Testis (tissue), 3 donors: ENCODE results near the gene SARDH. TPM values are rescaled to one million over a fixed set of nuclear protein-coding genes. Genes with fewer than 3 reads are reported as not detected.

Experiments used
- DNase-seq: peaks from one replicate; pipeline ENCODE4 v3.0.0-alpha.2; 2019
- H3K27ac ChIP-seq, 2 donors: fragments of 200-600 bp; sonication (generic); one replicate each; pipeline ENCODE4 v1.5.1; 2019
- H3K27me3 ChIP-seq: fragments of 200-600 bp; sonication (generic); one replicate; pipeline ENCODE4 v1.5.1; 2019
- H3K36me3 ChIP-seq: fragments of 200-600 bp; sonication (generic); one replicate; pipeline ENCODE4 v1.5.1; 2017; ENCODE audit warnings: low read depth; ENCODE audit errors: missing control alignments
- H3K4me1 ChIP-seq: fragments of 200-600 bp; sonication (generic); one replicate; pipeline ENCODE4 v1.5.1; 2019
- H3K4me3 ChIP-seq, 2 donors: fragments of 200-600 bp; sonication (generic); one replicate each; pipeline ENCODE4 v1.5.1; 2017 to 2019
- H3K9me3 ChIP-seq: fragments of 200-600 bp; sonication (generic); one replicate; pipeline ENCODE4 v1.5.1; 2017
- CTCF ChIP-seq, 3 experiments: fragments of 450-650 bp in 2 of 3; fragments of 200-600 bp in 1 of 3; sonication (generic) in 1 of 3; IDR thresholded peaks; one replicate each; pipeline ENCODE4 v1.5.1; 2016 to 2019; ENCODE audit warnings: antibody characterized with exemption in 3 of 3, mild to moderate bottlenecking in 2 of 3, moderate library complexity in 1 of 3
- POLR2A ChIP-seq: fragments of 450-650 bp; IDR thresholded peaks from one replicate; pipeline ENCODE4 v1.6.1; 2017; ENCODE audit warnings: antibody characterized with exemption, mild to moderate bottlenecking, moderate library complexity
- WGBS, 2 donors: methylation state at CpG; one replicate each; pipeline ENCODE4 v1.1.5; 2018; 5-methylcytosine and 5-hydroxymethylcytosine counted together
- intact Hi-C: fragments of 100-400 bp; cut with DNase I; formaldehyde crosslinking; loops from one replicate; pipeline ENCODE4 v1.15.1; 2023; ENCODE audit warnings: low total_unique reads
- polyA plus RNA-seq: library from polyadenylated mRNA; stranded (reverse); fragments of 350-450 nt; fragmentation: Illumina TruSeq; extraction: RNeasy Lipid Tissue Mini Kit (QIAGEN cat#74804); gene quantifications from one replicate; pipeline ENCODE4 v1.2.3, GENCODE V29; 2014; ENCODE audit warnings: low read depth, low replicate concordance; ENCODE audit not compliant: insufficient read depth
- total RNA-seq, 2 donors: library from RNA; depleted of rRNA; stranded (reverse); fragments of >200 nt; gene quantifications; one replicate each; pipeline ENCODE4 v1.2.3, GENCODE V29; 2016

SARDH gene
- total and polyA plus RNA-seq, 3 donors from 2014 or later: 2.6 to 7.2 (median 5.1) TPM

GRCh38 chr9:133727876-133728441 is 10.2 kb downstream of the SARDH start:
- H3K36me3 ChIP-seq: no peaks in the 10 kb centered on the region
- H3K27ac ChIP-seq: no peak overlapping the region
- TF ChIP-seq POLR2A (no peak), CTCF (IDR thresholded peaks at IDR 0.05) (no peak)
- peak; percentile 8 for DNase-seq
- intact Hi-C loops: no loop called here
- no peaks in the 10 kb centered on the region for H3K9me3 ChIP-seq
- WGBS, 2 donors: 88 to 89% methylated on average over 7 to 18 of the region's 18 CpGs
- no peak overlapping the region for H3K4me3 ChIP-seq
- H3K4me1 ChIP-seq: no peaks in the 10 kb centered on the region
- H3K27me3 ChIP-seq: no peaks in the 10 kb centered on the region

- intact Hi-C loops: no loop called here
- 78 to 93% methylated on average over 3 to 10 of the region's 10 CpGs for WGBS, 2 donors
- Histone ChIP-seq H3K36me3 (no peaks in the 10 kb centered on the region), H3K4me3 (no peak overlapping the region), H3K4me1 (no peaks in the 10 kb centered on the region), H3K9me3 (no peaks in the 10 kb centered on the region), H3K27ac (no peak overlapping the region), H3K27me3 (no peaks in the 10 kb centered on the region)
- peak; percentile 11 for DNase-seq
- no peak for TF ChIP-seq CTCF (IDR thresholded peaks at IDR 0.05)
- no peak for TF ChIP-seq POLR2A
Measured at GRCh38 chr9:133727277-133727875, 10.8 kb downstream of the SARDH start.

- Histone ChIP-seq H3K27ac (no peak overlapping the region), H3K27me3 (no peaks in the 10 kb centered on the region), H3K9me3 (no peaks in the 10 kb centered on the region), H3K36me3 (no peaks in the 10 kb centered on the region), H3K4me3 (no peak overlapping the region), H3K4me1 (no peaks in the 10 kb centered on the region)
- peak in 2 of 3 experiments; percentile 52 to 57 for TF ChIP-seq CTCF (IDR thresholded peaks at IDR 0.05)
- no peak for TF ChIP-seq POLR2A
- peak; percentile 68 for DNase-seq
- intact Hi-C loops: no loop called here
- WGBS, 2 donors: 75 to 84% methylated on average over 13 to 14 of the region's 14 CpGs
Measured at GRCh38 chr9:133726401-133727276, 11.5 kb downstream of the SARDH start.

GRCh38 chr9:133725886-133726285 is 12.3 kb downstream of the SARDH start:
- intact Hi-C loops: no loop called here
- TF ChIP-seq POLR2A: no peak
- no peak for TF ChIP-seq CTCF (IDR thresholded peaks at IDR 0.05)
- DNase-seq: peak; percentile 4
- H3K27ac ChIP-seq: no peak overlapping the region
- H3K36me3 ChIP-seq: no peaks in the 10 kb centered on the region
- no peaks in the 10 kb centered on the region for H3K9me3 ChIP-seq
- WGBS, 2 donors: 81 to 86% methylated on average over 7 of the region's 7 CpGs
- no peak overlapping the region for H3K4me3 ChIP-seq
- H3K4me1 ChIP-seq: no peaks in the 10 kb centered on the region
- no peaks in the 10 kb centered on the region for H3K27me3 ChIP-seq
